H1 (cell line): Measurements from ENCODE around the gene CD52. TPM values are rescaled to one million over a fixed set of nuclear protein-coding genes. Genes with fewer than 3 reads are reported as not detected.

Experiments used
- E2F6 ChIP-seq: IDR thresholded peaks from 2 replicates; pipeline ENCODE4 v1.6.1; 2012; ENCODE audit warnings: inconsistent platforms
- HDAC2 ChIP-seq, 2 experiments: fragments of 300-600 bp in 1 of 2; sonication (generic) in 1 of 2; IDR thresholded peaks; 2 replicates each; pipeline ENCODE4 v1.6.1; 2011 to 2012; ENCODE audit warnings: low read depth in 2 of 2, low read length in 2 of 2, mild to moderate bottlenecking in 2 of 2, moderate library complexity in 2 of 2, borderline replicate concordance in 1 of 2, inconsistent platforms in 1 of 2
- JUN ChIP-seq: IDR thresholded peaks from 2 replicates; pipeline ENCODE4 v1.6.1; 2011; ENCODE audit warnings: low read depth, mild to moderate bottlenecking, improper control_type of control experiment, low read length
- PHF8 ChIP-seq: fragments of 200-600 bp; sonication (generic); conservative IDR thresholded peaks from 2 replicates; pipeline ENCODE4 v1.7.1; 2012; ENCODE audit warnings: low read depth, mild to moderate bottlenecking, inconsistent platforms, low read length, moderate library complexity
- polyA plus RNA-seq, 7 experiments: library from polyadenylated mRNA; depleted of rRNA in 3 of 7; stranded (reverse) in 5 of 7; unstranded in 2 of 7; fragments of >200 nt in 5 of 7; fragments of 200-250 nt in 2 of 7; gene quantifications; 1 replicate in 5 of 7; 2 replicates in 1 of 7; 4 replicates in 1 of 7; pipeline versions ENCODE4 v1.2.1 to v1.2.3, GENCODE V29; 2011 to 2013; ENCODE audit warnings: missing spikeins in 2 of 7, mixed read lengths in 2 of 7
- total RNA-seq: library from RNA; stranded (reverse); fragmentation: NEBNext Ultra II Directional; extraction: Animal tissue kit (Norgen Biotek cat#: 25700); gene quantifications from 2 replicates; pipeline ENCODE4 v1.2.1, GENCODE V29; 2021

CD52 gene
- total and polyA plus RNA-seq, 2 of the 8 experiments (the other 6 are each of a cell fraction or from before 2014, with no cell fraction given) = 2.4 to 3.1 TPM

- no peak for TF ChIP-seq JUN
- no peak for TF ChIP-seq E2F6
- no peak for TF ChIP-seq PHF8
- no peak for TF ChIP-seq HDAC2 (IDR thresholded peaks at IDR 0.05; ENCODE audit: borderline replicate concordance in 1 of 2, low read depth in 2 of 2, low read length in 2 of 2)
Observed at GRCh38 chr1:26314501-26314900, 3.3 kb upstream of the CD52 start (continued).
